NCI-H748 treated with DMSO at 0.1 percent for 48 hours (cell line): ENCODE measurements around the gene COPS9.

Source experiments
- DNase-seq: peaks from one replicate; lab custom pipeline; 2025; lab: John Stamatoyannopoulos, UW

COPS9 gene

DNA sequence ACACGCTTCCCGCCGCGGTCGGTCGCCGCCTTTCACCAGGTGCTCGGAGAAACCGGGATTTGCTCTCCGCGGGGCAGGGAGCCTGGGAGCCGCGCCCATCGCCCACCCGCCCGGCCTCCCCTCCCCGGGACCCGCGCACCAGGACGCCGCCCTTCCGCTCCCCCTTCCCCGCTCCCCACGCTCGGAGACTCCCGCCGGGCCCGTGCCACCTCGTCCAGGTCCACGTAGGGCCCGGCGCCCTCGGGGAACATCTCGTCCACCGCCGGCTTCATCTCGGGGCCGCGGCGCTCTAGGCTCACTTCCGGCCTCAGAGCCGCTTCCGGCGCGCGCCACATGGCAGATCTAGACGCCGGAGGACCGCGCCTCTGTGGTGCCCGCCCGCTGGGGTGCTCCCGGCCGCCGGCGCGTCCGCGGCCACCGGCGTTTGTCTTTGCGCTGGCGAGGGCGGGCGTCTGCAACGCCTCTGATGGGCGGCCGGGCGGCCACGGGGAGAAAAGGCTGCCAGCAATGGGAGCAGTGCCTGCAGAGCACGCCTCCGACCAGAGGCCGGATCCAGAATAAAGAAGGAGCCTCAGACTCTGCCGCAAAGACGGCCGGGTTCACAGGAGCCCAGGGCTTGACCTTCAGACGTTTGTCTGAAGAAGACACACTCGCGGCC lies at the start of gene COPS9:
Gene COPS9, minus strand, starts transcription at position 293 of the 658 bp plus-strand sequence. Its CDS starts 21 bp downstream, at position 272.
- peak; percentile 67 for DNase-seq

DNA sequence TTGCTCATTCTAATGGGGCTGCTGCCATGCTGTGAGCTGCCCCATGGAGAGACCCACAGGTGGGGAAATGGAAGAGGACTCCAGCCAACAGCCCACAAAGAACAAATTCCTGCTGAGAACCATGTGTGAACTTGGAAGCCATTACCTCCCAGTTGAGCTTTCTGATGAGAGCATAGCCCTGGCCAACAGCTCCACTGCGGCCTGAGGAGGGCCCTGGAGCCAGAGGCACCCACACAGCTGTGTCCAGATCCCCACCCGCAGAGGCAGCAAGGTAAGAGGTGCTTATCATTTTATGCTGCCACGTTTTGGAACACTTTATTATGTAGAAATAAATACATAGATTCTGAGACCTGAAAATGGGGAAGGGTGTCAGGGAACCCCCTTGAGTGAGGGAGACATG lies 48.6 kb upstream of the COPS9 start:
- no peak for DNase-seq

DNA sequence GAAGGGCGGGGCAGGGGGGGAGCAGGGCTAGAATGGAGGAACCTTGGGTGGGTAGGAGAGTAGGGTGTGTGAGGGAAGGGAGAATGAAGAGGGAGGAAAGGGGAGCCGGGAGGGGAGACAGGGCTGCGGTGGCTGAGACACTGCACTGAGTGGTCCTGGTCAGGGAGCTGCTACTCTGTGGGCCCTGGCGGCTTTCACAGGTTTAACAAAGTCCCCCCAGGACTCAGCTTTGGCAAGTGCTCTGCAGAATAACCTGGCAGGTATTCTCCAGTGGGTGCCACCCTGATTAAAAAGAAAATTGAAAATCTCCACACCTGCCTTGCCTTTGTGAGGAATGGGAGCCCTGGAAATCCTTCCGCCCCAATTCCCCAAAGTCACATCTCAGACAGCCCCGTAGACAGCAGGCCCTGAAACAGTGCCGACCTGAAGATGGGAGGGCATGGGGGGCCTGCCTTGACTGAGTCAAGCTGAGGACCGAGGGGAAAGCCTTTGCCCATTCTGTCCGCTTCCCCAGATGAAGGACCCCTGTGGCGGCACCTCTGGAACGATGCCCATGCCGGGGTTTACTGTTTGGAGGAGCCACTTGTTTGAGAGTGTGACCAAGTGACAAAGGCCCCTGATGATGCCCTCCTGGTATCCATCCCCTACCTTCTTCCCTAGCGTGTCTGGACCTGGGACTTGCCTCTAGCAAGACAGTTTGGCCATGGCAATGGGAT lies 47.9 kb upstream of the COPS9 start:
- DNase-seq: no peak

DNA sequence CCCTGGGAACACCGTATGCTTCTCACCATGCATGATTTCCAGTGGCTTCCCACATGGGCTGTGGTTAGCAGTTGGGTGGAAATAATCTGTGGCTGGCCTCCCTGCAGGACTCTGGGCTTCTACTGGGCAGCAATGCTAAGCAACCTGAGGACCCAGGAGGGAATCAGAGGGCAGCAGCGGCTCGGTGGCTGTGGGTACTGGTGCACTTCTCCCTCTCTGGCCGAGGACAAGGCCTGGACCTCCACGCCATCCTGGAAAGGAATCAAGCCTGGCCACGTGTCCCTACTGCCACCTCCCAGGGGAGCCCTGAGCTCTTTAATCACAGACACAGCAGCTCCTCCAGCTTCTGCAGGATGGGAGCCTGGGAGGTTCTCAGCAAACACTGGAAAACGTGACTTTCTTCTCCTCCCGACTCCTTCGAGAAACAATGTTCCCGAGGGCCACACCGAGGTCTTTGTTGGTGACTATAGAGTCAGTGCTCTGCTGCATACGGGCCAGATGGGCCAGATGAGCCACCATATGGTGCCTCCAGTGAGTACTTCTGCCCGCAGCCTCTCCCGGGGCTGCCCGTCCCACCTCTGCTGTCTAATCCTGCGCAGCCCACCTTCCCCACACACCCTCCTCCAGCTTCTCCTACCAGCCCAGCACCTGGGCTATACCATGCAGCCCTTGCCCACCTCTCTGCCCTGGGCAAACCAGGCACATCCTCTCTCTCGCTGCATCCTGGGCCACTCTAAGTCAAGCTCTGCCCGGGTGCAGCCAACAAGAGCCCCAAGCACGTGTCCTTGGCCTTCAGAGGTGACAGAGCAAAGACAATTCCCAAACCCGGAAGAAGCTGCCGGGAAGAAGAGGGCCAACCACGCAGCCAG lies 47.1 kb upstream of the COPS9 start:
- DNase-seq: no peak

DNA sequence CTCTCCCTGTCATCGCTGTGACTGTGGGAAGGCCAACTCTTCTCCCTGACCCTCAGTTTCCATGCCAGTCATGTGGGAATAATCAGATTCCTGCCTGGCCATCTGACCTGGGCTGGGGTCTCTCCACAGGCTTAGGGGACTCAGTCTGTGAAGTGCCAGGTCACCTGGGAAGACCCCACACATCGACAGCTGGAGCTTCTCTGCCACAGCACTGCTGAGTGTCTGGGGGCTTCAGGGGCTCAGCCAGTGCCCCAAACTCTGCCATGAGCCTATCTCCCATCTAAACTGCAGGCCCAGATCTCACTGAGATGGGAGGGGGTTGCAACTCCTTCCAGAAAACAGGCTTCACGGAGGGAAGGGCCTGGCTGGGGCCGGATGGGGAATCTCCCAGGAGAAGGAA lies 46.4 kb upstream of the COPS9 start:
- DNase-seq: no peak

DNA sequence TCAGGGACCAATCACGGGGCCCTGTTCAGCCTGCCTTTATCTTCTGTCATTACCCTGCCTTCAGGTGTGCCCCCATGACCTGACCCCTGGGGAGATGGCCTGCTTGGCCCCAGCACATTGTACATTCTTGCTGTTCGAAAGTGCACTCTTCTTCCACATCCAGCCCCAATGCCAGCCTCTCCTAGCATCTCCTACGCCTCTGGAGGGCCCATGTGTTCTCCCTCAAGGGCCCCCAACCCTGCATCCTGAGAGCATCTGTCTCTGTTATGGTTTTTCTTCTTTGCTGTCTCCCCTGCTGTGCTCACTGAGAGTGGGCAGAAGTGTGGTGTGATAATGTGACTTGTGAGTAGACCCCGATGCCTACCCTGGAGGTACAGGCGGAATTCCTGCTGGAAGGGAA lies 45.9 kb upstream of the COPS9 start:
- DNase-seq: no peak

DNA sequence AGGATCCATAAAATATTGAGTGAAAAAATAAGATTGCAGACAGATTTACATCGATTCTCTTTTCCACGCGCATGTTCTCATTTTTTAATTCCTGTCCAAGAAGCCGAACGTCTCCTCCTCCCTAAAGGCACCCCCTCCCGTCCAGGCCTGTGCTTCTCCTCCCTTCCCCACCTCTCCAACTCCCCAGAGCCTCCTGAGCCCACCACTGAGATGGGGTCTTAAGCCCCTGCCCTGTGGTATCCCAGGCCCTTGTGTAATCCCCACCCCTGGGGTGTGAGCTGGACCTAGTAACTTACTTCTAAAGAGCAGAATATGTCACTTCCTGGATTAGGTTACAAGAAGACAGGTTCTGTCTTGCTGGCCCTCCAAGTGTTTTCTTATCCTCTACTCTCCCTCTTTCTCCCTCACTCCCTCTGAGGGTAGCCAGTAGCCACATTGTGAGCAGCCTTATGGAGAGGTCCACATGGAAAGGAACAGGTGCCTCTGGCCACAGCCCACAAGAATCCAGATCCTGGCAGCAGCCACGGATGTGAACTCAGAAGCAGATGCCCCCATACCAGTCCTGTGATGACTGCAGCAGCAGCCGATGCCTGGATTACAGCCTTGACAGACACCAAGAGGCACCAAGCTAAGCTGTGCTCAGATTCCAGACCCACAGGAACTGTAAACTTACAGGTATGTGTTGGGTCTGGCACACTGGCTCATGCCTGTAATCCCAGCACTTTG lies 44.0 kb upstream of the COPS9 start:
- DNase-seq: no peak

DNA sequence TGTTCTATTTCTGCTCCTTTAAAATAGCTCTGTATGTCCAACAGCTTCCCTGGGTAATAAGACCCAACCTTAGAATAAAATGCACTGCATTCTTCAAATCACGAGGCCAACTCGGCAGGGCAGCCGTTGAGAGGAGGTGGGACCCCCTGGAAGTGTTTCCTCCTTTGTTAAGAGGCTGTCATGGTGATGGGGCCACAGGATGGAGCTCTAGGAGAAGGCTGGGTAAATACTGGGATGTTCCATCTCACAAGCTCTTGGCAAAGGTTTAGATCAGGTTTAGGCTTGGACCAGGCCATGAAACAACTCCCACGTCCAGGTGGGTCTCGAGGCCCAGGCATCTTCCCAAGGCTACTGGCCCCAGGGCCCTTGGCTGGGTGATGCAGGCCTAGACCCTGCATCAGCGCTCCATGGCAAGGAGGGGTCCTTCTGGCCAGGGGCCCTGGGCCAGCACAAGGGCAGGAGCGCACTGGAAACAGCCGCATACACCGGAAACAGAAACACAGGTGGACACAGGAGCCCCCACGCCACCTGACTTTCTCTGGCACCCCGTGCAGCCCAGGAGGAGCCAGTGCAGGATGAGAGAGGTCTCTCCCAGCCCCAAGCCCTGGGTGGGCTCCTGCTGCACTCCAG lies 43.2 kb upstream of the COPS9 start:
- DNase-seq: no peak

DNA sequence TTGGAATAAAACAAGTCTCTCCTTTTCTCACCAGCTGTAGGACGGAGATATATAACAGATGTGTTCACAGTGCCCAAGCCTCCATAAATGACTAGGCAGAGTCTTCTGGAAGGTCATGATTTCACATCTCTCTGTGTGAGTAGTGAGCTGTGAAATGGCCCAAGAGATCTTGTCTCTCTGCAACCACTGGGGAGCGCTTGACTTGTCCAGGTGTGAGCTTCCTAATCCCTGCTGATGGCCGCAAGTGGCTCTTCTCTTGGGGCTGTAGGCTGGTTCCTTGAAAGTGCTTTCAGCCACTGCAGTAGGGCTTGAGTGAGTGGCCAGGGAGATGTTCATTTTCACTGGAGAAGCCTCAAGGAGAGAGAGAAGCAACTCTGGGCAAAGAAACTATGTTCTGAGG lies 42.5 kb upstream of the COPS9 start:
- DNase-seq: no peak

DNA sequence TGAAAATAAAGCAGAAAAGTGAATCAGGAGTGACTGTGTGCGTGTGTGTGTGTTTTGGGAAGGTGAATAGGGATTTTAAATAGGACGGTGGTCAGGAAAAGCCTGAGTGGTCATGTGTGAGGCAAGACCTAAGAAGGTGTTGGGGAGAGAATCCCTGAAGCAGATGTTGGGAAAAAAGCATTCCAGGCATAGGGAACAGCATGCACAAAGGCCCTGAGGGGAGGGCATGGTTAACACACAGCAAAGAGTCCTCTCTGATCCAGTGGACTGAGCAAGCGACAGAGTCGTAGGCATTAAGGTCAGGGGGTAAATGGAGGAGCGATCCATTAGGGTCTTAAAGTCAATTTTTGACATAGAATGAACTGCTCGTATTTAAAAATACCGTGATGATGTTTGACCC lies 38.4 kb upstream of the COPS9 start:
- DNase-seq: no peak

DNA sequence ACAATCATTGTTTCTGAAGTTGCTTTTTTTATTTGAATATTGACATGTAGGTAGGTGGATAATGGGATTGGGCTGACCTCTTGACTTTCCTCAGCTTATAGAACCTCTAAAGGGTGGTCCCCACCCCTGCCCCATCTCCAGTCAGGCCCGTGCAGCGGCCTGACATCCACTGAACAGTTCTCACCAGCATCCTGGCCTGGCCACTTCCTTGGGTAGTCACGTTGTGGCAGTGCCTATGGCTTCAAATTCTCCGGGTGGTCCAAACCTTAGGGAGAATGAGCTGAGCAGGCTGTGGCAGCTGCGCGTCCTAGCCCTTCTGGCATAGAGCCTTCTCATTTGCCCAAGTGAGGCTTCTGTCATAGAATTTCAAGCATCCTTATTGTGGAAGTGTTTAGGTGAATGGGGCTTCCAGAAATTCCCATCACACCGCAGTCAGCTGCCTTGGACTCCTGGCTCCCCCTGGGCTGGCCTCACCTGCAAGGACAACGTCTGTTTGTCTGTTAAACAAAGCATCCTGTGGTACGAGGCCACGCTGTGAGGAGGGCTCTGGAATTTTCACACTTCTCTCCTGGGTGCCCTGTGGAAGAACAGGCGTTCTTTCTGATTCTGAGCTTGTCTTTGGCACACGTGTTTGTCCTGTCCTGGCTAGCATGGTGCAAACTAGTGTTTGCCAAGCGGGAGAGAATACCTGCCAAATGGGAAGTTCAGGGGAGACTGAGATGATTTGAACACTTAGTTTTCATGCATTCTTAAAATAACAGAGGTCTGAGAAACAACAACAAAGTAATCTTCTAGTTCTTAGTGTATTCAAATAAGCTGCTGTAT lies 36.2 kb upstream of the COPS9 start:
- DNase-seq: no peak

DNA sequence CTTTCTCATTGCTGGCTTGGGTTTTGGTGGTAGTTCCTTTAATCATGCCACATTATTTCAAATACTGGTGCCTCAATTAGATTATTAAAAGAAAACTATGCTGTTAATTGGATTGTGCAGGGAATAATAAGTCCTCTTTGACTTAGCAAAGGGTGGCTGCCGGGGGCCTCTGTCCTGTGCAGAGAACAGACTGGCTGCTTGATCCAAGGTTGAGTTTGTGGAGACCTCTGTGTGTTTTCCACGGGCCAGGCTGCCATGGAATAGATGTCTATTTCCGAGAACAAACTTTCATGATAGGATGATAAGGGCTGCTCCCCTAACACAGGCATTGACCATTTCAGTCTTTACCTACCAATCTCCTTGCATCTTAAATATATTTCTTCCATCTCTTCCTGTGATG lies 34.8 kb upstream of the COPS9 start:
- no peak for DNase-seq

DNA sequence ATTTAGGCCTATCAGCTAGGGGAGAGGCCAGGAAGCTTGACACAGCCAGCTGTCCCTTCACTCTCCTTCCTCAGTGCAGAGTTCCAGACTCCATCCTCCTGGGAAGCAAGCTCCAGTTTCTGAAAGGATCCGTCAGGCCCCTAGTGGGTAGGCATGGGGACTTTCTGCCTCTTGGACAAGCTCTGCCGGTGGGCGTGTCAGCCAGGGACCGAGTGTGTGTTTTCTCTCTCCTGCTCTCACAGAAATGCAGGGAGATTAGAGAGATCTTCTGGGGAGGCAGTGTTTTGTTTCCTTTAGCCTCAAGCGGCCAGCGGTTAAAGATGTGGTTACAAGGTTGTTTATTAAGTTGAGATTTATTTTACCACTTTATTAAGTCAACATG lies 34.2 kb upstream of the COPS9 start:
- no peak for DNase-seq

DNA sequence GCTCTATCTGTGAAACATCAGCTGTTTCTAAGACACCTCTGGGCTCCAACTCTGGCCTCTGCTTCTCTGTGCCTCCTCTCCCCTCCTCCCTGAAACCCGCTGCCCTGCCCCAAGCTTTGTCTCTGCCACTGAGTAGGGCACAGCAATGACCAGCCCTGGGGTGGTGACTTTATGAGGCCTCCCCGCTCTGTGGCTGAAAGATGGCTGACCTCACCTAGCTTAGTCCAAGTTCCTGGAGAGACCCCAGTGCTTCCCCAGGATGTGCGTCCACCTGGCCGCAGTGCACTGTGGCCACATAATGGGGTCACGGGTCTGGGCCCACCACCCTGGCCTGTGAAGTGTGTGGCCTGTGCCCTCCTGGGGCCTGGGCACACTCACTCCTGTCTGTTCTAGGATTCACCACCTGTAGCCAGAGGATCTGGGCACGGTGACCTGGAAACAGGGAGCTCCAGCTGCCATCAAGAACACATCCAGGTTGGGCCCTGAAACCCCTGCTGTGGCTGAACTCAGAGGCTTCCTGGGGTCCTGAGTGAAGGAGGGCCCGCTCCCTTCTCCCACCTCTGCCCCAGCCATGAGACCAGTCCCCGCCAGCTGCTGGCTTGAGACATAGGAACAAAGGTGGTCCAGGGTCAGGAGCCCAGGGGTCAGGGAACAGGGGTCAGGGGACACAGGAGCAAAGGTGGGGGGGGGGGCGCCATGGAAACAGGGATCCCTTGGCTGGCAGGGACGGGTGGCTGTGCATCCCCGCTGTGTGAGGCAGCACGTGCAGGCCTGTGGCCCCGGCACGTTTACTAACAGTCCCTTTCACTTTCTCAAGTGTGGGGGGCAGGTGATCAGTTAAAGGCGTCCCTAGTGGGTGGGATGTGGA lies 33.6 kb upstream of the COPS9 start:
- no peak for DNase-seq

DNA sequence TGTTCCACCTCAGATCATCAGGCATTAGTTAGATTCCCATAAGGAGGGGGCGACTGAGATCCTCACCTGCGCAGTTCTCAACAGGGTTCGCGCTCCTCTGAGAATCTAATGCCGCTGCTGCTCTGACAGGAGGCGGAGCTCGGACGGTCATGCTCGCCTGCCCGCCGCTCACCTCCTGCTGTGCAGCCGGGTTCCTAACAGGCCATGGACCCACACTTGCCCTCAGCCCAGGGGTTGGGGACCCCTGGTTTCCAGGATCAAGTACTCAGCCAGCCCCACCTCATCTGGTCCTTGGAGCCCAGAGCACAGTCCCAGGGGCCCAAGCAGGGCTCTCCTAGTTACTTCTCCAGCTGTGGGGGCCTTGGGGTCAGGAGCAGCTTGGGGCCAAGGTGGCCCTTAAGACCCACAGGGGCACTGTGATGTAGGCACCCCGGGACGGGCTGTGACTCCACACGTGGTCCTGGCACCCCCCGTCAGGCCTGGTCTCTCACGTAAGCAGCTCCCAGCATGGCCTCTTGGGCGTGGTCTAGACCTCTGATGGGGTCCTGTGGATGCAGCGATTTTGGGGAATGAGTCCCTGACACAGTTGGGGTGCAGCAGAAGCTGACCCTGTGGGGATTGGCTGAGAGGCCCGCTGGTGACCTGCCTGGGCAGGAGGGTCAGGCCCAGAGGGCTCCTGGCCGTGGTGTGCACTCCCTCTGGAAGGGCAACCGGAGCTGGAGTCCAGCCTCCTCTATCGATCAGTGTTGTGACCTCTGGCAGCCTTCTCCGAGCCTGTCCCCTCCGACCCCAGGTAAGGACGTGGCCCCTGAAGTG lies 32.6 kb upstream of the COPS9 start:
- DNase-seq: no peak

DNA sequence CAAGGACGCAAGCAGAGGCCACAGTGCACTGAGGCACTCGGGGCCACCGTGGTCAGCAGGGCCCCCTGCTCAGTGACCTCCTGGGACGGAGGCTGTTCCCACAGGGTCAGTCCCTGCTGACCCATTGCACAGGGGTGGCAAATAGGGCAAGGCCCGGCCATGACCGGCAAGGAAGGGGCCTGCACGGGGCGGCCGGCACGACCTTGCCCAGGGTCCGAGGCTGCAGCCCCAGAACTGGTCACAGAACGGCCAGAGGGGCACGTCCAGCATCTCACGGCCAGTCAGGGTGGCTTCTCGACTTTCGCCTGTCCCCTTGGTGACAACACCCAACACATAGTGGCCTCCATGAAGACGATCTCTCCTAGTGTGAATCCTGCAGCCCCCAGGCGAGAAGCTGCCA lies 31.9 kb upstream of the COPS9 start:
- no peak for DNase-seq

DNA sequence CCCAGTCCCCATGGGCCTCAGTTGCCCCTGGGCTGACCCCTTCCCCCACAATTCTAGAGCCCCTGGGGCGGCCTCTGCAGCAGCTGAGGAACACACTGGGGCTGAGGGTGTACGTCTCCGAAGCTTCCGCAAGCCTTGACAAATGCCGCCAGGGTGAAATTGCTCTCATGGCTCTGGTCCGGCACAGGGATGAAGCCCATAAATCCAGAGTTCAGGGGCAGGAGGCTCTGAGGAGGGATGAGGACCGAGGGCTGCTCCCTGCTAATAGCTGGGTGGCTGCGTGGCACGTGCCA lies 31.4 kb upstream of the COPS9 start:
- DNase-seq: no peak

DNA sequence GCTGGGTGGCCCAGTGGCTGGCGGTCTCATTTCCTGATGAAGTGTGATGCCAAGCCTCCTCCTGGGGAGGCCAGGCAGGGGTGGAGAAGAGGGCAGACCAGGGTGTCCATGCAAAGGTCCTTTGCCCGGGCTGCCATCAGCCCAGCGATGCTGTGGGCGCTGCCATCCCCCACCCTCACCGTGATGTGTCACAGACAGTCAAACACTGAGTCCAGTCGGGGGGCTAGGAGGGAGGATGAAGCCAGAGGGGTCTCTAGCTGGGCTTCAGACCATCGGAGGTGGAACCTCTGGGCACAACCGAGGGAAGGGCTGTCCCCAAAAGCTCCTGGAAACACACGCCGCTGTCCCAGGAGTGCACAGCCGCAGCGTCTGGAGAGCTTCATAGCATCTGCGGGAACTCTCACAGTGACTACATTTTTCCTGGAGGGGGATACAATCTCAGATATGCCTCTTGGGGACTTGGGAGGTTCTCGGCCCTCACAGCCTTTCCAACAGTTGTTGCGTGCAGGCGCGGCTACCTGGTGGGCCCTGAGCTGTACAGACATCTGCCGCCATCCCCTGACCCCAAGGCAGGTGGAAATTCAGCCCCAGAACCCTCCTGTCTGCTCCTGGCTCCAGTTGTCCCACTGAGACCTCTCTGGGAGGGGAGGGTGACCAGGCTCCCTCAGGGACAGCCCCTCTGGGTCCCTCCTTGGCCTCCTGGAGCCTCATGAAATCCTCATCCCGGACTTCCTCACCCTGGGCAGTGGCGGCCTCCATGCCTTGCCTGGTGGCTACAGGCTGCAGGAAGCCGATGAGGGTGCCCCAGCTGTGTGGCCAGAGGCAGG lies 30.9 kb upstream of the COPS9 start:
- DNase-seq: no peak
